Activated CD4-positive, alpha-beta T cell treated with anti-CD3 and anti-CD28 coated beads for 36 hours (primary cell): ENCODE data around the gene SUCLG1. TPM values are rescaled to one million over a fixed set of nuclear protein-coding genes. Genes with fewer than 3 reads are reported as not detected.
A peak's percentile ranks its signal among the peaks of the same experiment; 100 is the strongest.

Source experiments
- ATAC-seq: fragments of 200-7000 bp; cut with Tn5 transposase; one replicate; pipeline ENCODE4 v1.10.0; 2021; ENCODE audit warnings: mild to moderate bottlenecking, moderate library complexity
- CTCF ChIA-PET: fragments of 350-600 bp; sonication (Branson Sonifier 250); formaldehyde crosslinking; loops from one replicate; lab custom pipeline; 2021; ENCODE audit warnings: antibody characterized with exemption; lab: Charles Lee
- POLR2A ChIA-PET: fragments of 350-600 bp; sonication (Branson Sonifier 250); formaldehyde crosslinking; loops from one replicate; lab custom pipeline; 2021; ENCODE audit warnings: antibody characterized with exemption, inconsistent platforms; lab: Charles Lee
- DNase-seq: peaks from one replicate; pipeline ENCODE4 v3.0.0-alpha.2; 2020
- H3K27ac Mint-ChIP-seq: one replicate; pipeline ENCODE4 v1.8.0; 2021; ENCODE audit warnings: mixed read lengths
- H3K27me3 Mint-ChIP-seq: one replicate; pipeline ENCODE4 v1.8.0; 2021; ENCODE audit warnings: mixed read lengths
- H3K36me3 Mint-ChIP-seq: one replicate; pipeline ENCODE4 v1.8.0; 2021; ENCODE audit warnings: low read depth, mixed read lengths
- H3K4me1 Mint-ChIP-seq: one replicate; pipeline ENCODE4 v1.8.0; 2021; ENCODE audit warnings: mixed read lengths
- H3K4me3 Mint-ChIP-seq: one replicate; pipeline ENCODE4 v1.8.0; 2021; ENCODE audit warnings: mild to moderate bottlenecking, moderate library complexity, mixed read lengths
- H3K9me3 Mint-ChIP-seq: one replicate; pipeline ENCODE4 v1.8.0; 2021; ENCODE audit warnings: low read depth, mixed read lengths
- intact Hi-C, 2 experiments: fragments of 100-400 bp; cut with DNase I in 1 of 2; cut with micrococcal nuclease in 1 of 2; formaldehyde crosslinking; loops; one replicate each; pipeline versions ENCODE4 v1.14.2 to v1.15.1; 2022 to 2024; cut with DNase I, micrococcal nuclease
- total RNA-seq, 2 experiments: library from RNA; stranded (reverse); gene quantifications; one replicate each; pipeline ENCODE4 v1.2.3, GENCODE V29; 2021

Gene SUCLG1
- total RNA-seq, 2 experiments from 2014 or later, result 60.7 to 68.9 TPM

GRCh38 chr2:84449055-84449454 lies 10.0 kb downstream of the SUCLG1 start:
- H3K9me3 Mint-ChIP-seq, result no peaks in the 10 kb centered on the region

GRCh38 chr2:84443477-84443876 lies 15.6 kb downstream of the SUCLG1 start:
- ChIA-PET POLR2A (no interaction called here), CTCF (interaction anchor here (0.8 kb wide), 1 partner anchor 597 kb away, joined by 3 read pairs; no protein-coding TSS in a partner anchor)
- Mint-ChIP-seq H3K27ac (peak overlapping the region; percentile 14), H3K36me3 (peaks cover 64% of the 10 kb centered on the region), H3K27me3 (no peaks in the 10 kb centered on the region), H3K9me3 (no peaks in the 10 kb centered on the region), H3K4me1 (peaks cover 11% of the 10 kb centered on the region), H3K4me3 (no peak overlapping the region)
- ATAC-seq, result no peak
- DNase-seq, result no peak
- intact Hi-C loops, result no loop called here

More at GRCh38 chr2:84449055-84449454, 10.0 kb downstream of the SUCLG1 start:
- Mint-ChIP-seq H3K27me3 (no peaks in the 10 kb centered on the region), H3K27ac (no peak overlapping the region), H3K4me1 (peaks cover 25% of the 10 kb centered on the region), H3K4me3 (no peak overlapping the region), H3K36me3 (peaks cover 23% of the 10 kb centered on the region)
- ChIA-PET POLR2A (no interaction called here), CTCF (no interaction called here)
- DNase-seq, result no peak
- intact Hi-C loops, result no loop called here
- no peak for ATAC-seq

- intact Hi-C loops, result no loop called here
- DNase-seq (no peak), ATAC-seq (no peak)
- ChIA-PET POLR2A (interaction anchor here (0.6 kb wide), 1 partner anchor 127 kb away, joined by 3 read pairs; no protein-coding TSS in a partner anchor), CTCF (interaction anchor here (0.8 kb wide), 1 partner anchor 598 kb away, joined by 3 read pairs; no protein-coding TSS in a partner anchor)
- H3K27me3 Mint-ChIP-seq, result no peaks in the 10 kb centered on the region
- peaks cover 11% of the 10 kb centered on the region for H3K4me1 Mint-ChIP-seq
- no peak overlapping the region for H3K4me3 Mint-ChIP-seq
- H3K27ac Mint-ChIP-seq, result no peak overlapping the region
- H3K9me3 Mint-ChIP-seq, result no peaks in the 10 kb centered on the region
- H3K36me3 Mint-ChIP-seq, result peaks cover 69% of the 10 kb centered on the region
Observed at GRCh38 chr2:84442888-84443287, 16.2 kb downstream of the SUCLG1 start.

- Mint-ChIP-seq H3K4me1 (peaks cover 11% of the 10 kb centered on the region), H3K27ac (no peak overlapping the region), H3K9me3 (no peaks in the 10 kb centered on the region), H3K4me3 (no peak overlapping the region), H3K36me3 (peaks cover 67% of the 10 kb centered on the region), H3K27me3 (no peaks in the 10 kb centered on the region)
- ATAC-seq (no peak), DNase-seq (no peak)
- intact Hi-C loops, result no loop called here
- ChIA-PET POLR2A (no interaction called here), CTCF (interaction anchor here (0.7 kb wide), 1 partner anchor 357 kb away, joined by 3 read pairs; no protein-coding TSS in a partner anchor)
Observed at GRCh38 chr2:84441505-84441904, 17.6 kb downstream of the SUCLG1 start.

- H3K4me1 Mint-ChIP-seq, result peaks cover 11% of the 10 kb centered on the region
- ChIA-PET CTCF (no interaction called here), POLR2A (no interaction called here)
- intact Hi-C loops, result no loop called here
- ATAC-seq, result no peak
- H3K36me3 Mint-ChIP-seq, result peaks cover 63% of the 10 kb centered on the region
- no peak overlapping the region for H3K27ac Mint-ChIP-seq
- no peaks in the 10 kb centered on the region for H3K27me3 Mint-ChIP-seq
- no peaks in the 10 kb centered on the region for H3K9me3 Mint-ChIP-seq
- no peak for DNase-seq
- no peak overlapping the region for H3K4me3 Mint-ChIP-seq
Observed at GRCh38 chr2:84441036-84441435, 18.0 kb downstream of the SUCLG1 start.

GRCh38 chr2:84435345-84436025 lies 23.6 kb downstream of the SUCLG1 start:
- Mint-ChIP-seq H3K36me3 (peaks cover 42% of the 10 kb centered on the region), H3K27me3 (no peaks in the 10 kb centered on the region), H3K9me3 (no peaks in the 10 kb centered on the region), H3K4me1 (no peaks in the 10 kb centered on the region), H3K27ac (no peak overlapping the region), H3K4me3 (no peak overlapping the region)
- ATAC-seq, result no peak
- POLR2A ChIA-PET, result no interaction called here
- DNase-seq, result no peak
- intact Hi-C loops, result no loop called here
- CTCF ChIA-PET, result no interaction called here

- ChIA-PET POLR2A (no interaction called here), CTCF (no interaction called here)
- H3K4me1 Mint-ChIP-seq, result no peaks in the 10 kb centered on the region
- intact Hi-C loops, result no loop called here
- H3K36me3 Mint-ChIP-seq, result peaks cover 28% of the 10 kb centered on the region
- no peaks in the 10 kb centered on the region for H3K27me3 Mint-ChIP-seq
- ATAC-seq (no peak), DNase-seq (no peak)
- no peaks in the 10 kb centered on the region for H3K9me3 Mint-ChIP-seq
- no peak overlapping the region for H3K27ac Mint-ChIP-seq
- H3K4me3 Mint-ChIP-seq, result no peak overlapping the region
Observed at GRCh38 chr2:84429328-84429727, 29.8 kb downstream of the SUCLG1 start.

- DNase-seq, result no peak
- Mint-ChIP-seq H3K9me3 (no peaks in the 10 kb centered on the region), H3K4me1 (no peaks in the 10 kb centered on the region), H3K36me3 (peaks cover 39% of the 10 kb centered on the region), H3K27me3 (no peaks in the 10 kb centered on the region), H3K27ac (peak overlapping the region; percentile 3), H3K4me3 (no peak overlapping the region)
- intact Hi-C loops, result no loop called here
- CTCF ChIA-PET, result no interaction called here
- no peak for ATAC-seq
- POLR2A ChIA-PET, result no interaction called here
Observed at GRCh38 chr2:84427235-84428138, 31.6 kb downstream of the SUCLG1 start.

GRCh38 chr2:84425310-84425709 lies 33.8 kb downstream of the SUCLG1 start:
- POLR2A ChIA-PET, result no interaction called here
- CTCF ChIA-PET, result no interaction called here

GRCh38 chr2:84424152-84424551 lies 34.9 kb downstream of the SUCLG1 start:
- Mint-ChIP-seq H3K27me3 (no peaks in the 10 kb centered on the region), H3K36me3 (peaks cover 23% of the 10 kb centered on the region), H3K9me3 (no peaks in the 10 kb centered on the region), H3K4me3 (no peak overlapping the region), H3K4me1 (no peaks in the 10 kb centered on the region), H3K27ac (no peak overlapping the region)
- ATAC-seq, result no peak
- intact Hi-C loops, result loop anchor here in 1 of 2 experiments (5.0 kb wide), 1 partner anchor 402 kb away; no protein-coding TSS in a partner anchor
- ChIA-PET CTCF (interaction anchor here (0.7 to 1.2 kb wide), 4 partner anchors 18 to 110 kb away, joined by 3 read pairs; no protein-coding TSS in a partner anchor), POLR2A (interaction anchor here (0.7 kb wide), 1 partner anchor 740 kb away, joined by 4 read pairs; no protein-coding TSS in a partner anchor)
- no peak for DNase-seq

More at GRCh38 chr2:84425310-84425709, 33.8 kb downstream of the SUCLG1 start:
- no peak overlapping the region for H3K27ac Mint-ChIP-seq
- H3K27me3 Mint-ChIP-seq, result no peaks in the 10 kb centered on the region
- ATAC-seq (no peak), DNase-seq (no peak)
- H3K9me3 Mint-ChIP-seq, result no peaks in the 10 kb centered on the region
- intact Hi-C loops, result no loop called here
- H3K36me3 Mint-ChIP-seq, result peaks cover 29% of the 10 kb centered on the region
- H3K4me3 Mint-ChIP-seq, result no peak overlapping the region
- no peaks in the 10 kb centered on the region for H3K4me1 Mint-ChIP-seq

- POLR2A ChIA-PET, result no interaction called here
- peaks cover 18% of the 10 kb centered on the region for H3K36me3 Mint-ChIP-seq
Observed at GRCh38 chr2:84421791-84422190, 37.3 kb downstream of the SUCLG1 start.

More at GRCh38 chr2:84421791-84422190, 37.3 kb downstream of the SUCLG1 start:
- intact Hi-C loops, result loop anchor here in 1 of 2 experiments (5.0 kb wide), 1 partner anchor 399 kb away; no protein-coding TSS in a partner anchor
- H3K27ac Mint-ChIP-seq, result no peak overlapping the region
- H3K4me3 Mint-ChIP-seq, result no peak overlapping the region
- CTCF ChIA-PET, result no interaction called here
- no peaks in the 10 kb centered on the region for H3K4me1 Mint-ChIP-seq
- no peaks in the 10 kb centered on the region for H3K27me3 Mint-ChIP-seq
- DNase-seq, result no peak
- no peak for ATAC-seq
- no peaks in the 10 kb centered on the region for H3K9me3 Mint-ChIP-seq
